LNCAP (cell line): ENCODE results near the gene PCDHA1.

ENCODE experiments used
- TF ChIP-seq, protein P1 (sequence below): fragments of 450-650 bp; IDR thresholded peaks from 2 replicates; pipeline ENCODE4 v1.5.1; 2017; ENCODE audit warnings: mild to moderate bottlenecking

PCDHA1 gene

DNA sequence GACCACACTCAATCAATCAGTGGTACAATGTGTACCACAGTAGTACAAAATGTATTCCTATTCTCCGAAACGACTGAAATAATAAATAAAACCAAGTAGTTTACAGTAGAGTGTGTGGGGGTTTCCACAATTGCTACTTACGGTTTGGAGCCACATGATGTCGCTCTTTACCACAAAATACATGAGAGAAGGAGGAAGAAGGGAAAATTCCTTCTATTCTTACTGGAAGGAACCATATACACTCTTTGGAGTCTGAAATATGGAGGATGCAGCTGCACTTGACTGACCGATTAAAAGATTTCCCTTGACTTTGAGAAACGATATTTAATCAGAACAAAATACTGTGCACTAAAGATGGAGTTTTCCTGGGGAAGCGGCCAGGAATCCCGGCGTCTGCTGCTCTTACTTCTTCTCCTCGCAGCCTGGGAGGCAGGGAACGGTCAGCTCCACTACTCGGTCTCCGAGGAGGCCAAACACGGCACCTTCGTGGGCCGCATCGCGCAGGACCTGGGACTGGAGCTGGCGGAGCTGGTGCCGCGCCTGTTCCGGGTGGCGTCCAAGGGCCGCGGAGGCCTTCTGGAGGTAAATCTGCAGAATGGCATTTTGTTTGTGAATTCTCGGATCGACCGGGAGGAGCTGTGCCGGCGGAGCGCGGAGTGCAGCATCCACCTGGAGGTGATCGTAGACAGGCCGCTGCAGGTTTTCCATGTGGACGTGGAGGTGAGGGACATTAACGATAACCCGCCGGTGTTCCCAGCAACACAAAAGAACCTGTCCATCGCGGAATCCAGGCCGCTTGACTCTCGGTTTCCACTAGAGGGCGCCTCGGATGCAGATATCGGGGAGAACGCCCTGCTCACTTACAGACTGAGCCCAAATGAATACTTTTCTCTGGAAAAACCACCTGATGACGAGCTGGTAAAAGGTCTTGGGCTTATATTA lies 21.2 kb downstream of the PCDHA1 start, which contains the start of gene PCDHA4:
PCDHA4 (plus strand) TSS at position 235 of the 942 bp plus-strand sequence.
- TF ChIP-seq, protein P1, sequence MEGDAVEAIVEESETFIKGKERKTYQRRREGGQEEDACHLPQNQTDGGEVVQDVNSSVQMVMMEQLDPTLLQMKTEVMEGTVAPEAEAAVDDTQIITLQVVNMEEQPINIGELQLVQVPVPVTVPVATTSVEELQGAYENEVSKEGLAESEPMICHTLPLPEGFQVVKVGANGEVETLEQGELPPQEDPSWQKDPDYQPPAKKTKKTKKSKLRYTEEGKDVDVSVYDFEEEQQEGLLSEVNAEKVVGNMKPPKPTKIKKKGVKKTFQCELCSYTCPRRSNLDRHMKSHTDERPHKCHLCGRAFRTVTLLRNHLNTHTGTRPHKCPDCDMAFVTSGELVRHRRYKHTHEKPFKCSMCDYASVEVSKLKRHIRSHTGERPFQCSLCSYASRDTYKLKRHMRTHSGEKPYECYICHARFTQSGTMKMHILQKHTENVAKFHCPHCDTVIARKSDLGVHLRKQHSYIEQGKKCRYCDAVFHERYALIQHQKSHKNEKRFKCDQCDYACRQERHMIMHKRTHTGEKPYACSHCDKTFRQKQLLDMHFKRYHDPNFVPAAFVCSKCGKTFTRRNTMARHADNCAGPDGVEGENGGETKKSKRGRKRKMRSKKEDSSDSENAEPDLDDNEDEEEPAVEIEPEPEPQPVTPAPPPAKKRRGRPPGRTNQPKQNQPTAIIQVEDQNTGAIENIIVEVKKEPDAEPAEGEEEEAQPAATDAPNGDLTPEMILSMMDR = peak; percentile 72

DNA sequence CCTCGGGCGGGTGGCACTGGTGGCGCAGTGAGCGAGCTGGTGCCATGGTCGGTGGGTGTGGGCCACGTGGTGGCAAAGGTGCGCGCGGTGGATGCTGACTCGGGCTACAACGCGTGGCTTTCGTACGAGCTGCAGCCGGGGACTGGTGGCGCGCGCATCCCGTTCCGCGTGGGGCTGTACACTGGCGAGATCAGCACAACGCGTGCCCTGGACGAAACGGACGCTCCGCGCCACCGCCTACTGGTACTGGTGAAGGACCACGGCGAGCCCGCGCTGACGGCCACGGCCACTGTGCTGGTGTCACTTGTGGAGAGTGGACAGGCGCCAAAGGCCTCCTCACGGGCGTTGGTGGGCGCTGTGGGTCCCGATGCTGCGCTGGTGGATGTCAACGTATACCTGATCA lies 22.9 kb downstream of the PCDHA1 start:
- TF ChIP-seq, protein P1 = no peak

DNA sequence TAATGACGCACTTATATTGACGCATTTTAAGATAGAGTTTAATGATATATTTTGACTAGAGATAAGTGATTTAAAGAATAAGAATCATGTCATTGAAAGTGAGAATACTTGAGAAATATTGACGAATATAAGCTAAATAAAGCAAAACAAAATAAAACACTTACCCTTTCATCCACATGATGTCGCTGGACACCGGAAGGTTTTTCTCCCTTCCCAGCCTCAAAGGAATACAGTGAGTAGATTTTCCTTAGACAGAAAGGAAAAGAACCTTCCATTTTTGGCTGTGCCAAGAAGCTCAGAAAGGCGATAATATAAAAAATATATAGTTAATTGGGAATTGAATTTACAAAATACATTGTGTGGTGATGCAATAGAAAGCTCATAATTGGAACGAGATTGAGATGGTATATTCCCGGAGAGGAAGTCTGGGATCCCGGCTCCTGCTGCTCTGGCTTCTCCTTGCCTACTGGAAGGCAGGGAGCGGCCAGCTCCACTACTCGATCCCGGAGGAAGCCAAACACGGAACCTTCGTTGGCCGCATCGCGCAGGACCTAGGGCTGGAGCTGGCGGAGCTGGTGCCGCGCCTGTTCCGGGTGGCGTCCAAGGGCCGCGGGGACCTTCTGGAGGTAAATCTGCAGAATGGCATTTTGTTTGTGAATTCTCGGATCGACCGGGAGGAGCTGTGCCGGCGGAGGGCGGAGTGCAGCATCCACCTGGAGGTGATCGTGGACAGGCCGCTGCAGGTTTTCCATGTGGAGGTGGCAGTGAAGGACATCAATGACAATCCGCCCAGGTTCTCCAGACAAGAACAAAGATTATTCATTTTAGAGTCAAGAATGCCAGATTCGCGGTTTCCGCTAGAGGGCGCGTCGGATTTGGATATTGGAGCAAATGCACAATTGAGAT lies 35.7 kb downstream of the PCDHA1 start, which contains the start of gene PCDHA5:
PCDHA5 (plus strand) TSS at position 239 of the 906 bp plus-strand sequence.
- TF ChIP-seq, protein P1 = peak; percentile 90

DNA sequence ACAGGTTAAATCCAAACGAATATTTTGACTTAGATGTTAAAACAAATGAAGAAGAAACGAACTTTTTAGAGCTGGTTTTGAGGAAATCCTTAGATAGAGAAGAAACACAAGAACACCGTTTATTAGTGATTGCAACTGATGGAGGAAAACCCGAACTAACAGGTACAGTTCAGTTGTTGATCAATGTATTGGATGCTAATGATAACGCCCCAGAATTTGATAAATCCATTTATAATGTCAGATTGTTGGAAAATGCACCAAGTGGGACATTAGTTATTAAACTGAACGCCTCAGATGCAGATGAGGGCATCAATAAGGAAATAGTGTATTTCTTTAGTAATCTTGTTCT lies 36.3 kb downstream of the PCDHA1 start:
- TF ChIP-seq, protein P1 = 0 out of 2 replicates have a peak, but pooled peaks have one; percentile 11

DNA sequence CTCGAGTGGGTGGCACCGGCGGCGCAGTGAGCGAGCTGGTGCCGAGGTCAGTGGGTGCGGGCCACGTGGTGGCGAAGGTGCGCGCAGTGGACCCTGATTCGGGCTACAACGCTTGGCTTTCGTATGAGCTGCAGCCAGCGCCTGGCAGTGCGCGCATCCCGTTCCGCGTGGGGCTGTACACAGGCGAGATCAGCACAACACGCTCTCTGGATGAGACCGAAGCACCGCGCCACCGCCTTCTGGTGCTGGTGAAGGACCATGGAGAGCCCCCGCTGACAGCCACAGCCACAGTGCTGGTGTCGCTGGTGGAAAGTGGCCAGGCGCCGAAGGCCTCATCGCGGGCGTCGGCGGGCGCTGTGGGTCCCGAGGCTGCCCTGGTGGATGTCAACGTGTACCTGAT lies 37.5 kb downstream of the PCDHA1 start:
- TF ChIP-seq, protein P1 = no peak

DNA sequence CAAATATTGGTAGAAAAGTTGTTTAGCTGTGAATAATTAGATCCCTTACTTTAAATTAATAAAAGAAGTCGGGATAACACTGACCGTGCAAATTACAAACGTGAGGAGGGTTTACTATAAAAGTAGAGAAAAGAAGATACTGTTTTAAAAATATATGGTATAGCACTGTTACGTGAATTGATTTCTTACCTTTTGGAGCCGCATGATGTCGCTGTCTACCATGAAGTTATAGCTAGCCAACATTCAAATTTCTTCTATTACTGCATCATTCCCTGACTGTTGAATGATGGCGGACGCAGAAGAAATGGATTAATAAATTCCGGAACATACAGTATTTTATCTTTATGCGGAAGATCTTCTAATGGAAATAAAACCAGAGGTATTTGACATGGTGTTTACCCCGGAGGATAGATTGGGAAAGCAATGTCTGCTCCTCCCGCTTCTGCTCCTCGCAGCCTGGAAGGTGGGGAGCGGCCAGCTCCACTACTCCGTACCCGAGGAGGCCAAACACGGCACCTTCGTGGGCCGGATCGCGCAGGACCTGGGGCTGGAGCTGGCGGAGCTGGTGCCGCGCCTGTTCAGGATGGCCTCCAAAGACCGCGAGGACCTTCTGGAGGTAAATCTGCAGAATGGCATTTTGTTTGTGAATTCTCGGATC lies 41.9 kb downstream of the PCDHA1 start, which contains the start of gene PCDHA6:
PCDHA6 (plus strand) TSS at position 257 of the 658 bp plus-strand sequence; CDS start at position 389, 132 bp downstream.
- TF ChIP-seq, protein P1 = peak; percentile 21; the same call in 1 of the 2 replicates

DNA sequence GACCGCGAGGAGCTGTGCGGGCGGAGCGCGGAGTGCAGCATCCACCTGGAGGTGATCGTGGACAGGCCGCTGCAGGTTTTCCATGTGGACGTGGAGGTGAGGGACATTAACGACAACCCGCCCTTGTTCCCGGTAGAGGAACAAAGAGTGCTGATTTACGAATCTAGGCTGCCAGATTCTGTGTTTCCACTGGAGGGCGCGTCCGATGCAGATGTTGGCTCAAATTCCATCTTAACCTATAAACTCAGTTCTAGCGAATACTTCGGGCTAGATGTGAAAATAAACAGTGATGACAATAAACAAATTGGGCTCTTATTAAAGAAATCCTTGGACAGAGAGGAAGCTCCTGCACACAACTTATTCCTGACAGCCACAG lies 42.4 kb downstream of the PCDHA1 start:
- TF ChIP-seq, protein P1 = peak; percentile 12; the same call in 1 of the 2 replicates
